Stimulated activated CD4-positive, alpha-beta T cell treated with anti-CD3 and anti-CD28 coated beads, Interleukin-15, amount 100 ng/mL, for 48 hours (primary cell): ENCODE results near the gene HNRNPA3.
"Not testable (repeated sequence)": the region's sequence is repeated elsewhere in the genome, so short reads cannot be mapped to it uniquely, and the experiment has no call there.

Experiments
- DNase-seq, 2 donors: peaks; one replicate each; pipeline ENCODE4 v3.0.0-alpha.2; 2020; ENCODE audit warnings: low read depth in 2 of 2

HNRNPA3 gene

GRCh38 chr2:177188482-177189469 lies 23.8 kb upstream of the HNRNPA3 start:
- no peak for DNase-seq

GRCh38 chr2:177190941-177191340 lies 21.7 kb upstream of the HNRNPA3 start:
- no peak for DNase-seq

GRCh38 chr2:177192788-177193187 lies 19.8 kb upstream of the HNRNPA3 start:
- no peak for DNase-seq

- DNase-seq = no peak
Measured at GRCh38 chr2:177193240-177193639, 19.4 kb upstream of the HNRNPA3 start.

- DNase-seq = no peak
Measured at GRCh38 chr2:177195194-177195593, 17.4 kb upstream of the HNRNPA3 start.

GRCh38 chr2:177200419-177200818 lies 12.2 kb upstream of the HNRNPA3 start:
- not testable (repeated sequence) for DNase-seq

GRCh38 chr2:177201919-177202346 lies 10.7 kb upstream of the HNRNPA3 start:
- no peak for DNase-seq

- DNase-seq = no peak
Measured at GRCh38 chr2:177204417-177204816, 8.2 kb upstream of the HNRNPA3 start.

- no peak for DNase-seq
Measured at GRCh38 chr2:177207101-177207500, 5.5 kb upstream of the HNRNPA3 start.

GRCh38 chr2:177211169-177211568 lies 1.4 kb upstream of the HNRNPA3 start:
- no peak for DNase-seq

- no peak for DNase-seq
Measured at GRCh38 chr2:177211576-177212105, 953 bp upstream of the HNRNPA3 start.

GRCh38 chr2:177212891-177213856 lies 580 bp downstream of the HNRNPA3 start:
- peak; percentile 90 to 92 for DNase-seq

- DNase-seq = no peak
Measured at GRCh38 chr2:177217247-177217843, 4.8 kb downstream of the HNRNPA3 start.

- not testable (repeated sequence) for DNase-seq
Measured at GRCh38 chr2:177219787-177220186, 7.2 kb downstream of the HNRNPA3 start.

GRCh38 chr2:177221534-177221933 lies 8.9 kb downstream of the HNRNPA3 start:
- DNase-seq = no peak

- no peak for DNase-seq
Measured at GRCh38 chr2:177221970-177222369, 9.4 kb downstream of the HNRNPA3 start.

GRCh38 chr2:177223436-177223835 lies 10.8 kb downstream of the HNRNPA3 start:
- not testable (repeated sequence) for DNase-seq

- DNase-seq = no peak
Measured at GRCh38 chr2:177225965-177226360, 13.4 kb downstream of the HNRNPA3 start.

GRCh38 chr2:177229442-177230242 lies 17.0 kb downstream of the HNRNPA3 start:
- DNase-seq = no peak

GRCh38 chr2:177231270-177231669 lies 18.7 kb downstream of the HNRNPA3 start:
- DNase-seq = no peak
